ENCODE results near the gene ZFP36L2.
"Not testable (repeated sequence)": the region's sequence is repeated elsewhere in the genome, so short reads cannot be mapped to it uniquely, and the experiment has no call there.

The ZFP36L2 gene

GRCh38 chr2:43206602-43207001, 19.8 kb downstream of the ZFP36L2 start:
- no peak for DNase-seq

GRCh38 chr2:43203373-43203772, 23.0 kb downstream of the ZFP36L2 start:
- no peak for DNase-seq

GRCh38 chr2:43202289-43202688, 24.1 kb downstream of the ZFP36L2 start:
- no peak for DNase-seq

- no peak for DNase-seq
Observed at GRCh38 chr2:43201497-43201896, 24.9 kb downstream of the ZFP36L2 start.

DNA sequence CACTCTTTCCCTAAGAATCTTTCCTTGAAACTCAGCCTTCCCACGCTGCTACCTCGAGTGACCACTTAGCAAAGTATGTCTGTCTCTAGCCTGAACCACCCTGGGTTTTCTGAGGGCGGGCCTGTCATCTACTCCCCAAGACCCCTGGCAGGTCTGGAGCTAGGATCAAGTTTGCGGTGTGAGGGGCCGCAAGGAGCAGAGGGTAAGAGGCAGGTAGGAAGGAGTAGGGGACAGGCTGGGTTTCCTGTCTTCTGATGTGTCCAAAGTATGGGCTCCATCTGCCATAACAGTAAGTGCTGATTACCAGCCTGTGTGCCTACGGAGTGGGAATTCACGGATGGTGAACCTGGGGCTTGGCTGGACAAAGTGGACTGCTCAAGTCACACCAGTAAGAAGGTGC, 25.4 kb downstream of the ZFP36L2 start:
- no peak for DNase-seq

GRCh38 chr2:43199492-43200488, 26.6 kb downstream of the ZFP36L2 start:
- no peak for DNase-seq

GRCh38 chr2:43198263-43198662, 28.1 kb downstream of the ZFP36L2 start:
- DNase-seq = no peak

- no peak for DNase-seq
Observed at GRCh38 chr2:43197588-43197896, 28.9 kb downstream of the ZFP36L2 start.

GRCh38 chr2:43196768-43197587, 29.4 kb downstream of the ZFP36L2 start:
- DNase-seq = no peak

- no peak for DNase-seq
Observed at GRCh38 chr2:43194121-43194869, 32.1 kb downstream of the ZFP36L2 start.

DNA sequence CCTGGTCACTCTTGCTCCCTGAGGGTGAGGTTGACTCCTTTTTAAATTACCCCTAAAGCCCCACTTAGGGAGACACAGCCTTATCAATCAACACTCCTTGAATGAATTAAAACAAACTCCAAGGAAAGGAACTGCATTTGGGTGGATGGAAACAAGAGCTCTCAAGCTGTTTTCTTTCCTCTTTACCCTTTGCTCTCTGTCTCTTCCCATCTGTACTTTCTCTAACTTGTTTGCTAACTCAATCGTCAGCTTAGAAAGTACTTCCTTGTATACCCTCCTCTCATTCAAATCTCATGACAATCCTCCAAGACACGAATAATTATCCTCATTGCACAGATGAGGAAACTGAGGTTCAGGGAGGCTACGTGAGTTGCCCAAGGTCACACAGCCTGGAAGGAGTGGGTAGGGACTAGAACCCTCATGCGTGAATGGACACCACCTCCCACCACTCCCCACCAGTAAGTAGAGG, 32.7 kb downstream of the ZFP36L2 start:
- no peak for DNase-seq

DNA sequence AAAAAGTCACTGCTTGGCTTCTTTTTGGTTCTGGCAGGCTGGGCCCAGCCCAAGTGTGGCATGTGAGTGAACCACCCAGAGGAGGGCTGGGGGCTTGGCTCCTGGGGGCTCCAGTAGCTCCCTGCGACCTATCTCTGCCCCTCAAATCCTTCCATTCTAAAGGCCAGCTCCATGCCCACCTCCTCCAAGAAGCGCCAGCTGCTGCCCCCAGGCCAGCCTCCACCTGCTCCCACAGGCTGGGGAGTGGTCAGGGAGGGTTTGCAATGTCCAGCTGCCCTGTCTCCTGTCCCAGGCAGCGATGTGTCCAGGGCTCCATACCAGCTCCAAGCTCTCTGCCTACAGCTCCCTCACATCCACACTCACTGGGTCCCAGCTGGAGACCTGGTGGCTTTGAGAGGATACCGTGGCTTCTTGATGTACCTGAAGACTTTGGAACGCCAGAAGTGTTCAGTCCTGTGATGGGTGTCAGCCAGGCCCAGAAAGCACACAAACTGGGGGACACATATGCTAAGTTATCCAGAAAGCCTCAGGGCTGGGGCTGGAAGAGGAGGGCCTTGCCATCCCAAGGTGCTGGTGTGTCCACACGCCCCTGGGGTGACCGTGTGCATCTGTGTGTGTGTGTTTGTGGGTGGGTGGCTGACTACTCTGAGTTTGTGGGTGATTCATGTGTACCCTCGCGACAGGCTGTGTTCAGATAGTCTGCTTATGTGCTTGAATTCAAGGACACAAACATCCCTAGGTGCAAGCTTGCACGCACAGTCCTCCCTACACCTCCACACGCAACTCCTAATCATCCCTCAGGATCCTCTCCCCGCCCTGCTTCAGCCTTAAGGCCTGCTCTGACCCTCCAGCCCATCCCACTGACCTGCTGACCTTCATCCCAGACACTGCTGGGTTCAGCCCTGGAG, 33.4 kb downstream of the ZFP36L2 start:
- DNase-seq = no peak

- DNase-seq = no peak
Observed at GRCh38 chr2:43191947-43192516, 34.4 kb downstream of the ZFP36L2 start.

GRCh38 chr2:43190311-43191052, 35.9 kb downstream of the ZFP36L2 start:
- no peak for DNase-seq

- DNase-seq = not testable (repeated sequence)
Observed at GRCh38 chr2:43189861-43190260, 36.5 kb downstream of the ZFP36L2 start.

DNA sequence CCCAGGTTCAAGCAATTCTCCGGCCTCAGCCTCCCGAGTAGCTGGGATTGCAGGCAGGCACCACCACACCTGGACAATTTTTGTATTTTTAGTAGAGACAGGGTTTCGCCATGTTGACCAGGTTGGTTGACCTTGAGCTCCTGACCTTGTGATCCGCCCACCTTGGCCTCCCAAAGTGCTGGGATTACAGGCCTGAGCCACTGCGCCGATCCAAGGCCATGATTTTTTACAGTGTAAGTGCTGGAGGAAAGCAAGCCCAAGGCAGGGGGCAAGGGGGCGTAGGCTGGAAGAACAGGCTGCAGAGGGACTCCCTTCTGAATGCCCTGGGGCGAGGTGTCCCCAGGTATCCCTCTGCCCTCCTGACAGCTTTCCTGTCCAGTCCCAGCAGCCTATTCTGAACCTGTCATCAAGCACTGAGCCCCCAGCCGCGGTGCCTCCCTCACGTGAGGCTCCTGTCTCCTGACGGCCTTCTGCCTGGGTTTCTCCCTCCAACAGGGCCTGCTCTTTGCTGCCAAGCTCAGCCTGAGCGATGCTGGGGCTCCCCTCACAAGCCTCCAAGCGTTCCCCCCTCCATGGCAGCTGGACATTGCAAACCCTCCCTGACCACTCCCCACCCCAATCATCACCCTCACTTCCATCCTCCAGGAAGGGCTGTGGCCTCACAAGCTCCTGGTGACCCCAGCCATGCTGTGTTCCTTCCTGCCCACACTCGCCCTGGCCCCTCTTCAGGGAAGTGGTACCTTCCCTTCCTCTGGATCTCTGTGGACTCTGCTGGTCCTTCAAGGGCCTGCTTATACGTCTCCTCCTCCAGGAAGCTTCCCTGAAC, 37.6 kb downstream of the ZFP36L2 start:
- DNase-seq = no peak

- DNase-seq = no peak
Observed at GRCh38 chr2:43186679-43187374, 39.6 kb downstream of the ZFP36L2 start.

- DNase-seq = no peak
Observed at GRCh38 chr2:43186321-43186678, 40.1 kb downstream of the ZFP36L2 start.

- no peak for DNase-seq
Observed at GRCh38 chr2:43185146-43185545, 41.3 kb downstream of the ZFP36L2 start.
